ENCODE measurements around the gene MOGAT3. TPM values are rescaled to one million over a fixed set of nuclear protein-coding genes. Genes with fewer than 3 reads are reported as not detected.

Gene MOGAT3
- total RNA-seq, 2 donors from 2014 or later: not detected

- ATAC-seq (ENCODE audit: insufficient number of reproducible peaks, low FRiP score, low read depth): no peak
- Histone ChIP-seq H3K27ac (no peak overlapping the region), H3K27me3 (replicated peaks; ENCODE audit: insufficient read depth) (no peaks in the 10 kb centered on the region), H3K4me3 (no peak overlapping the region), H3K9me3 (no peaks in the 10 kb centered on the region), H3K36me3 (peaks cover 25% of the 10 kb centered on the region), H3K4me1 (ENCODE audit: control insufficient read depth in 1 of 2, low read depth in 2 of 2) (peaks cover 12 to 28% of the 10 kb centered on the region in 2 donors)
- no peak for DNase-seq (ENCODE audit: low spot score)
- TF ChIP-seq CTCF (IDR thresholded peaks at IDR 0.05): no peak
These were observed 39.6 kb upstream of the MOGAT3 start for GRCh38 chr7:101240226-101241014.

- H3K9me3 ChIP-seq: no peaks in the 10 kb centered on the region
- H3K4me3 ChIP-seq: no peak overlapping the region
- peaks cover 10 to 24% of the 10 kb centered on the region in 2 donors for H3K4me1 ChIP-seq (ENCODE audit: control insufficient read depth in 1 of 2, low read depth in 2 of 2)
- H3K27ac ChIP-seq: no peak overlapping the region
- peaks cover 25% of the 10 kb centered on the region for H3K36me3 ChIP-seq
- no peak for ATAC-seq (ENCODE audit: insufficient number of reproducible peaks, low FRiP score, low read depth)
- TF ChIP-seq CTCF (IDR thresholded peaks at IDR 0.05): no peak
- no peak for DNase-seq (ENCODE audit: low spot score)
- no peaks in the 10 kb centered on the region for H3K27me3 ChIP-seq (replicated peaks; ENCODE audit: insufficient read depth)
These were observed 39.0 kb upstream of the MOGAT3 start for GRCh38 chr7:101239951-101240220.

- no peaks in the 10 kb centered on the region for H3K27me3 ChIP-seq (replicated peaks; ENCODE audit: insufficient read depth)
- H3K27ac ChIP-seq: no peak overlapping the region
- no peak for DNase-seq (ENCODE audit: low spot score)
- H3K4me1 ChIP-seq (ENCODE audit: control insufficient read depth in 1 of 2, low read depth in 2 of 2): peaks cover 10 to 24% of the 10 kb centered on the region in 2 donors
- peaks cover 25% of the 10 kb centered on the region for H3K36me3 ChIP-seq
- H3K9me3 ChIP-seq: no peaks in the 10 kb centered on the region
- TF ChIP-seq CTCF (IDR thresholded peaks at IDR 0.05): no peak
- ATAC-seq (ENCODE audit: insufficient number of reproducible peaks, low FRiP score, low read depth): no peak
- H3K4me3 ChIP-seq: no peak overlapping the region
These were observed 38.5 kb upstream of the MOGAT3 start for GRCh38 chr7:101239191-101239950.

- Histone ChIP-seq H3K27ac (peak overlapping the region in 1 of 2 donors; percentile 48), H3K4me3 (no peak overlapping the region), H3K9me3 (no peaks in the 10 kb centered on the region), H3K4me1 (ENCODE audit: control insufficient read depth in 1 of 2, low read depth in 2 of 2) (peaks cover 6 to 18% of the 10 kb centered on the region in 2 donors), H3K27me3 (replicated peaks; ENCODE audit: insufficient read depth) (no peaks in the 10 kb centered on the region), H3K36me3 (peaks cover 25% of the 10 kb centered on the region)
- ATAC-seq (ENCODE audit: insufficient number of reproducible peaks, low FRiP score, low read depth): no peak
- TF ChIP-seq CTCF (IDR thresholded peaks at IDR 0.05): no peak
- no peak for DNase-seq (ENCODE audit: low spot score)
These were observed 37.7 kb upstream of the MOGAT3 start for GRCh38 chr7:101238226-101239182.
